Astrocyte of the hippocampus (primary cell): ENCODE results near the gene PER2.

Experiments used
- DNase-seq: peaks from one replicate; pipeline ENCODE4 v3.0.0; 2011; ENCODE audit warnings: low read depth, low spot score

Gene PER2

DNA sequence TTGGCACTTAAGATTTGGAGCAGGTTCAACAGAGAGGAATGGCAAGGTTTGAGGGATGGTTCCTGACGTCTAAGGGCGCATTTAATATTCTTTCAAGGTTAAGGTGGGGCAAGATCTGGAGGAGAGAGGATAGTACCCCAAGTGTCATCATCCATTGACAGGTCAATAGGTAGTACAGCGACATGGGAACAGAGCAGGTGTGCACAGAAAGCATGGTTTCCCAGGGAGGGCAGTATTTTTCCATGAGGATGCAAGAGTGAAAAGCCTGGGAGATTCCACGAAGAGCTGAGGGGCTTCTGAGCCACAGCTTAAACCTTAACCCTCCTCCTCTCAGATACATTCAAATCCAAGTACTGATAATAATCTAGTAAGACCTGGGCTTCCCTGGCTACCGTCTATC, 57.7 kb downstream of the PER2 start:
- no peak for DNase-seq

GRCh38 chr2:238228700-238229099, 59.7 kb downstream of the PER2 start:
- DNase-seq: peak; percentile 72

- DNase-seq: no peak
These were observed 60.8 kb downstream of the PER2 start for GRCh38 chr2:238227587-238228032.

DNA sequence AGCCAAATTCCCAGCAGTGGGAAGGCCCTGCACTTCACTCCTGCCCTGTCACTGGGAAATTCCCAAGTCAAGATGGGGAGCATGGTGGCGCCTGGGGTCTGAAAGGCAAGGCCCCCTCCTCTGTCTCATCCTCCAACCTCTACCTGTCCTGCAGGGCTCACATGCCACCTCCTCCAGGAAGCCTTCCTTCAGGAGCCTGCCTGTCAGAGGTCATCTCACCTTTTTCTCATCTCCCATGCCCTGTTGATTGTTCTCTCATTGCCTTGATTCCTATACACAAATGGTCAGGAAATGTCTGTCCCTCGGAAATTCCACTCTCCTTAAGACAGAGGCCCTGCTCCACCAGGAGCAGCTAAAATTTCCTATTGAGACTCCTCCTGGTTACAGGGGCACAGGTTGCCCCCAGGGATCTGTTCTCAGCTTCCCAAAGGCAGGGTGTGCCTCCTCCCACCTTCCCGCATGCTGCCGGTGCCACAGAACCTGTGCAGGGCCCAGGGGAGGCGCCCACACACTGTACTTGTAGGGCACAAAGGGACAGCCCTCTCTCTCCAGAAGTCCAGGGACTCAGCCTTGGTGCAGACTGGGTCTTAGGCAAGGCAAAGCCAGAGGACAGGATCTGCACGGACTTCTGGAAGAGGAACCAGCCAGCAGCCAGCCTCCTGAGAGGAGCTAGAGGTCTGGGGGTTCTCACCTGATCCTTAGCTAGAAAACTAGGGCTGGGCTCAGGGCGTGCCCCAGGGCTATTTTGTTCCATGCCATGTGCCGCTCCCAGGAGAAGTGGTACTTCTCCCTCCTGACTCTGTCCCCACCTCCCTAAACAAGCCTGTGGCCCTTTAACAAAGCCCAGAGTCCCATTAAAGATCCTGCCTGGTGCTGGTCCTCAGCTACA, 61.5 kb downstream of the PER2 start:
- no peak for DNase-seq

DNA sequence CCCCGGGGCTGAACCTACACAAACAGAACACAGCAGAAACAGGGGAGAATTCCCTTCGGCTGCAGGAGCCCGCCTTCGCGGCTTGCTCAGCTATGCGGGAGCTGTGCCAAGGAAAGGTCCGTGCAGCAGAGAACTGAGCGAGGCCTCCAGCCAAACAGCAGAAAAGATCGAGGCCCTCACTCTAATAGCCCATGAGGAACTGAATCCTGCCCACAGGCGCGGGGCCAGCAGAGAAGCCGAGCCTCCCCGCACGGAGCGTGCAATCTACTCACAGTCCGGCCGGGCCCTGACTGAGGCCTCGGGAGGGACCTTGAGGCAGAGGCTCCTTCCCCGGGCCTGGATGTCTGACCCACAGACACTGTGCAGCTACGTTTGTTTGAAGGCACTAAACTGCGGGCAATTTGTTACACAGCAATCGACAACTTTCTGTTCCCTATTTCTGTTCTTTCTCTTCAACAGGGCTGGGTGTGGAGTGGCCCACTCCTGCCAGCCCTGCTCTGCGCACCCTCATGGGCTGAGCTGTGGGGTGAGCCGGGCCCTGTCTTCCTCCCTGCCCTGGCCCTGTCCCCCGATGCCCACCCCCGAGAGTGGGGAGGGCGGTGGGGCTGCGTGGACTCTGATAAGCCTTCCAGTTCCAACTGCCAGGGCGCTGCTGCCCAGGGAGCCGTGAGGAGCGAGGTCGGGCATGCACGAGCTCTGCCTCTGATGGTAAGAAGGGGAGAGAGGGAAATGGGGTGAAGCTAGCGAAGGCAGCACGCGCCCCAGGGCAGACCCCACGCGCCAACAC, 62.3 kb downstream of the PER2 start:
- DNase-seq: peak; percentile 87

DNA sequence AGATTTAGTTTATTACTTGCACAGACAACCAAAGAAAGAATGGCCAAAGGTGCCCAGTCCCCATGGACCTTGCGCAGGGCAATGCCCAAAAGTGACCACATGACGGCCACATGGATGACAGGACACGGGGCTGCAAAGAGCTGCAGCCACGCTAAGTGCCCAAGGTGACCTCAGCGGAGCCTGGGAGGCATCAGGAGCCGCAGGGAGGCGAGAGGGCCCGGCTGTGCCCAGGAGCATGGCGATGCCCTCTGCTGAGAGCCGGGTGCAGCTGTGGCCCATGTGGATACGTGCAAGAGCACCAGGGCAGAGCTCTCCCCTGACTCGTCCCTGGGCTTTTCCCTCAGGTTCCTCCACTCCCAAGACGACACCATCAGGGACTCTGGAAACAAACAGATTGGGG, 63.3 kb downstream of the PER2 start:
- no peak for DNase-seq

GRCh38 chr2:238224356-238225035, 63.9 kb downstream of the PER2 start:
- no peak for DNase-seq

DNA sequence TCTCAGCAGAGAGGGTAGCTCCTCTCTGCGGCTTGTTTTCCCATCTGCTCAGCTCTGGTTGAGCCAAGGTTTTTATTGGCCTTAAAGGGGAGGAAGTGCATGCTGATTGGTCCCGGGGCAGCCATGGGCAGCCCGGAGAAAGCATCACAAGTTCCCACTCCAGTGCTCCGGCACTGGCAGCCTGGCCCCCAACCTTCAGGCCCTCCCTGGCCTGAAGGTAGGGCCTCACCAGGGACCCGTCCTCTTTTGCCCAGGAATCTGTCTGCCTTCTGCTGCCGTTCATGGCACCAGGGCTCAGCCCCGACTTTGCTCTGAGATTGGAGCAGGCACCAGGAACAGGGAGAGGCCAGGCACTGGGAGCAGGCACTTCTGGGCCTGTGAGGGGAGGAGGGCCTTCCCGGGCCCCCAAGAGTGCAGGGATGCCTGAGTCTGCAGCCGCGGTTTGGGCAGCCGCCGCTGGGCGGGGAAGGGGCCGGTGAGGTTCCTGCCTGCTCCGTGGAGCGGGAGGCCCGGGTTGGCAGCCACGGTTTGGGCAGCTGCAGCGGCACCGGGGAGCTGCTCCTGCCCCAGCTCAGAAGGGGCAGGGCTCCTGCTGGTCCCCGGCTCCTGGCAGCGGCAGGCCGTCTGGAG, 67.4 kb downstream of the PER2 start:
- no peak for DNase-seq

GRCh38 chr2:238220274-238220891, 68.0 kb downstream of the PER2 start:
- no peak for DNase-seq

DNA sequence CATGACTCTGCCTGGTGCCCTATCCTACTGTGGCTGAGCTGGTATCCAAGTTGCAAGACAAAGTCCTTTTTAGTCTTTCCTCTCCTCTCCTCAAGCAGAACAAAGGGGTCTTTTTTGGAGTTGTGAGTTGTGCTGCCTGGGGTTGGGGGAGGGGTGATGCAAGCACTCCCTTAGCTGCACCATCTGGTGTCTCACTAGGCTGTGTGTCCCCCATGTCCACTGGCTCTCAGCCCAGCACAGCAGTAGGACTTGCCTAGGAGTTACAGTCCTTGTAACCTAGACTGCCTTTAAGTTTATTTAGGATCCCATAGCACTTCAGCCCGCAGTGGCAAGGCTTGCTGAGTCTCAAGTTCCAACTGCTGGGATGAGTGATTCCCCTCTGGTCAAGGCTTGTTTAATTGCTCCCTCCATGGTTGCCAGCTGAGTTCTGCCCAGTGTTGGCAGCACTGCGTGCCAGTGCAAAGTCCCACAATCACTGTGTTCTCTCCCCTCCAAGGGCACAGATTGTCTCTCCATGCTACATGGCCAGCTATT, 71.7 kb downstream of the PER2 start:
- DNase-seq: no peak

DNA sequence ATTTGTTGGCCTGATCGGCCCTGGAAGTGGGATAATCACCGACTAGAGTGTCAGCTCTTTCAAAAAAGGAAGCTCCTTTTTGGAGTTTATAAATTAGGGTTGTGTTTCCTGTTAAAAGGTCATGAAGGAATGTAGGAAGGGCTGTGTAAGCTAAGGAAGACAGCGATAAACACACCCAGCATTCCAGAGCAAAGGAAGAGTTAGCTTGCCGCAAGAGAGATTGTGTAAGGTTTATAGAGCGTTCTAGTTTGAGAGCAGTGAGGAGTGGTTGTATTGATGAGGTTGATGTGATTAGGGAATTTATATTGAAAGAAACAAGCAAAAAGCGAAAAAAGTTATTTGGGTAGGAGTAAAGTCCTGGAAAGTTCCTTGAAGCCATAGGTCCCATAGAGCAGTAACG, 81.4 kb downstream of the PER2 start:
- DNase-seq: no peak

DNA sequence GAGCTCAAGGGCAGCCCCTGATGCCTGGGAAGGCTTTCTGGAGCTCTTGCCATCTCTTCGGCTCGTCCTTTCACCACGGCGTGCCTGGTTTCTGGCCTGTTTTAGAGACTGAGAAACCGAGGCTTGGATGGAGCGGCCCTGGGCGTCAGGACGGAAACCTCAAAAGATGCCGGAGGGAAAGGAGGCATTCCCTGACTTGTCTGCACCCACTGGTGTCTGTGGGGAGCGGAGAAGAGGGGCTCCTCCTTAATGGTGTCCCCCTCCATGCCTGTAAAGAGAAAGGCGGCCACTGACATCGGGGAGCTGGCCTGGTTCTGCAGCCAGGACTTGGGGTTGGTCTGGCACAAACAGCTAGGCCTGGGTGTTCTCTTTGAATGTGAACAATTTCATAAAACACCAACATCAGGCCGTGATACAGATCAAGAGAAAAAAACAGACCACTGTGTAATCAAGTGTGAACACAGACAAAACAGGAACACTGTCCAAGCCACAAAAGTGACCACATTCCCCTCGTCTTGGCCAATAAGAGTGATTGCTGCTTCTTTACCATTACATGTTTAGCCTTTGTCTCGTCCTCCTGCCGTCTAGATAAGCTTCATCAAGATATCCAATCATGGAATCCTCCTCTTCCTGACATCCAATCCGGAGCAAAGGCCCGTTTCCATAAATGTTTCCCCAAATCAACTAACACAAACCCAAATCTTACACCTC, 84.3 kb downstream of the PER2 start:
- DNase-seq: peak; percentile 30

DNA sequence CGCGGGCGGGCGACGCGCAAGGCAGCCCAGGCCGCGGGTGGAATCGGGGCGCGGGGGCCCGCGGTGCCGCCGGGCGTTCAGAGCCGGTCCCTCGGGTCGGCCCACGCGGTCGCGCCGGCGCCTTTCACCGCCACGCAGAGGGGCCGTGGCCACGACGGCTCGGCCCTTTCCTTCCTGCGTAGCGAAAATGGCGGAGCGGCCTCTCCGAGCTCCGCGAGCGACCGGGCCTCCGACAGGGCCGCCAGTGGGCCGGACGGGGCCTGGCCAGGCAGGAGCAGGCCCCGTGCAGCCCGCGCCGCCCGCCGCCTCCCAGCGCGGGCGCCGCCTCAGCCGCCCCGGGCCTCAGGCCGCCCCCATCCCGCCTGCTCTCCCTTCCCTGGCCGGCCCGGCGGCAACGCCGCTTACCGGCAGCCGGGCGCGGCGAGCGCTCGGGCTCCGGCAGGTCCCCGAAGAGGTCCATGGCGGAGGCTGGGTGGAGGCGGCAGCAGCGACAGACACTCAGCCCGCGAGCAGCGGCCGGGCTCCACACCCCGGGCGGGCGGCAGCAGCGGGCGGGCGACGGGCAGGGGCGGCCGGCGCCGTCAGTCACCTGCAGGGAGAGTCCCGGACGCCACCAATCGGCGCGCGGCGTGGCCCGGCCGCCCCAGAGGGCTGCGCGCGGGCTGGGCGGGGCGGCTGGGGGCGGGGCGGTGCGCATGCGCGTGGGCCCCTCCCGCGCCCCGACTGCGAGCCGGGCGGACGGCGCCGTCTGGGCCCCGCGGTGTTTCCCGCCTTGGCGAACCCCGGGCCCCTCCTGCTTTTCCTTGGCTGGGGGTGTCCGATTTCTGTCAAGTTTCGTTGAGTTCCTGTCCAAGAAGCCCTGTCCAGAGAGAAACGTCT, 85.1 kb downstream of the PER2 start, which contains the start of gene ILKAP:
Gene ILKAP (minus strand): TSS at position 602 of the 879 bp plus-strand sequence. CDS start 142 bp downstream, at position 460.
- DNase-seq: peak; percentile 96

DNA sequence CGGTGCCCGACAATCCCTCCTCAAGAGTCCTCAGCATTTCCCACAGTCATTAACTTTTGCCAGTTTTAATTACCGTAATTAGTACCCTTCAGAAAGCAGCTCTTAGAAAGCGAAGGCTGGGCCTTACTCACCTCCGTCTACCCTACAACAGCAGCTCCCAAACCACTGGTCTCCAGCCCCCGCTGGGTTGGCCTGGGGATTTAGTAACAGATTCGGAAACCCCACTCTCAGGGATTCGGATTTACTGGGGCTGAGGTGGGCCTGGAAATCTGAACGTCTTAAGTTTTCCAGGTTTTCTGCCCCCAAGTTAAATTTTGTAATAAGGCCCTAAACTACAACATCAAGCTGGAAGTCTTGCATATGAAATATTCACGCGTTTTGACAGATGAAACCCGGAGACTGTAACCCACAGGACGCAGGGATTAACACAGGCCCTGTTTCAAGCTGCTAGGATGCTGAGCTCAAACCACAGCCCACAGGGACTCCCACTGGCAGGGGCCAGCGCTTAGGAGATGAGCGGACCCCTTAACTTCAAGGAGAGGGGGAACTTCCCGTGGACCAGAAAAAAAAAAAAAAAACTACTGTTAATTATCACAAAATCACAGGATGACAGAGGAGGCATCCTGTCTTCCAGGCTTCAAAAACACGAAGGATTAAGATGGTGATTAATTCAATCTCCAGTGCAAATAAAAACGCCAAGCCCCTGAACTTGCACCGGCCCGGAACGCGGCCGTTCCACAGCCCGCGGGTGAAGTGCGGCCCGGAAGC, 85.9 kb downstream of the PER2 start:
- peak; percentile 48 for DNase-seq
